Right lobe of liver (tissue), 6 donors: ENCODE data around the gene SPATS2. TPM values are rescaled to one million over a fixed set of nuclear protein-coding genes. Genes with fewer than 3 reads are reported as not detected.

Source experiments
- ATAC-seq, 4 donors: fragments of 200-7000 bp; cut with Tn5 transposase; one replicate each; pipeline ENCODE4 v1.9.1; 2020; ENCODE audit warnings: mild to moderate bottlenecking in 4 of 4, moderate library complexity in 4 of 4
- DNase-seq, 3 donors: peaks; one replicate each; pipeline ENCODE4 v3.0.0-alpha.2; 2020
- H3K27ac ChIP-seq, 3 donors: fragments of 200-600 bp; one replicate each; pipeline ENCODE4 v1.8.0; 2022
- H3K27me3 ChIP-seq, 2 donors: fragments of 200-600 bp; one replicate each; pipeline ENCODE4 v1.8.0; 2022
- H3K36me3 ChIP-seq, 4 donors: fragments of 200-600 bp; sonication (generic) in 1 of 4; one replicate each; pipeline versions ENCODE4 v1.5.1 to v1.8.0; 2017 to 2022; ENCODE audit warnings: control low read depth in 1 of 4
- H3K4me1 ChIP-seq, 4 donors: fragments of 200-600 bp; sonication (generic) in 1 of 4; one replicate each; pipeline versions ENCODE4 v1.5.1 to v1.8.0; 2017 to 2022; ENCODE audit warnings: control low read depth in 1 of 4
- H3K4me3 ChIP-seq, 3 donors: fragments of 200-600 bp; one replicate each; pipeline ENCODE4 v1.8.0; 2022
- H3K9me3 ChIP-seq, 4 donors: fragments of 200-600 bp; sonication (generic) in 1 of 4; one replicate each; pipeline versions ENCODE4 v1.5.1 to v1.8.0; 2017 to 2022; ENCODE audit warnings: control low read depth in 1 of 4
- POLR2A ChIP-seq: fragments of 450-650 bp; IDR thresholded peaks from one replicate; pipeline ENCODE4 v1.6.1; 2017; ENCODE audit warnings: antibody characterized with exemption, mild to moderate bottlenecking
- WGBS: methylation state at CpG from one replicate; pipeline ENCODE4 v1.1.6; 2018; ENCODE audit warnings: low coverage, low lambda C conversion rate; ENCODE audit not compliant: insufficient coverage; ENCODE audit errors: missing lambda C conversion rate; 5-methylcytosine and 5-hydroxymethylcytosine counted together
- intact Hi-C, 2 donors: fragments of 100-400 bp; cut with DNase I; formaldehyde crosslinking; loops; one replicate each; pipeline versions ENCODE4 v1.11.2 to v1.14.1; 2022
- total RNA-seq, 6 experiments: library from RNA; depleted of rRNA in 2 of 6; stranded (reverse); fragments of >200 nt in 2 of 6; fragmentation: NEBNext Ultra II Directional in 3 of 6; extraction: Animal tissue kit (Norgen Biotek cat#: 25700) in 3 of 6; gene quantifications; one replicate each; pipeline versions ENCODE4 v1.1.0 to v1.2.4, GENCODE V29; 2016 to 2023
- TF ChIP-seq, protein P1 (sequence below), 4 donors: fragments of 200-600 bp in 3 of 4; fragments of 450-650 bp in 1 of 4; IDR thresholded peaks; one replicate each; pipeline versions ENCODE4 v1.5.1 to v1.8.0; 2016 to 2022; ENCODE audit warnings: antibody characterized with exemption in 4 of 4, mild to moderate bottlenecking in 2 of 4
- donor health status: DM: no; HTN: yes; CAD: no.
- donor health status: DM: no; HTN: no; CAD: no.
- donor health status: DM: no; HTN: no; CAD: no.
- donor health status: DM: no; HTN: yes; CAD: no.
- donor health status: DM: no; HTN: yes; CAD: no.

SPATS2 gene
- total RNA-seq, 6 experiments from 2014 or later = 3.2 to 6.1 (median 4.4) TPM

GRCh38 chr12:49323524-49324097 lies 43.7 kb upstream of the SPATS2 start:
- intact Hi-C loops = no loop called here
- ATAC-seq (no peak), DNase-seq (no peak)
- Histone ChIP-seq H3K27me3 (no peaks in the 10 kb centered on the region), H3K4me3 (peak overlapping the region; percentile 62 to 80 (median 70)), H3K4me1 (peaks cover 0 to 4% (median 0%) of the 10 kb centered on the region in 4 donors), H3K27ac (no peak overlapping the region), H3K9me3 (no peaks in the 10 kb centered on the region), H3K36me3 (no peaks in the 10 kb centered on the region)
- TF ChIP-seq, protein P1, sequence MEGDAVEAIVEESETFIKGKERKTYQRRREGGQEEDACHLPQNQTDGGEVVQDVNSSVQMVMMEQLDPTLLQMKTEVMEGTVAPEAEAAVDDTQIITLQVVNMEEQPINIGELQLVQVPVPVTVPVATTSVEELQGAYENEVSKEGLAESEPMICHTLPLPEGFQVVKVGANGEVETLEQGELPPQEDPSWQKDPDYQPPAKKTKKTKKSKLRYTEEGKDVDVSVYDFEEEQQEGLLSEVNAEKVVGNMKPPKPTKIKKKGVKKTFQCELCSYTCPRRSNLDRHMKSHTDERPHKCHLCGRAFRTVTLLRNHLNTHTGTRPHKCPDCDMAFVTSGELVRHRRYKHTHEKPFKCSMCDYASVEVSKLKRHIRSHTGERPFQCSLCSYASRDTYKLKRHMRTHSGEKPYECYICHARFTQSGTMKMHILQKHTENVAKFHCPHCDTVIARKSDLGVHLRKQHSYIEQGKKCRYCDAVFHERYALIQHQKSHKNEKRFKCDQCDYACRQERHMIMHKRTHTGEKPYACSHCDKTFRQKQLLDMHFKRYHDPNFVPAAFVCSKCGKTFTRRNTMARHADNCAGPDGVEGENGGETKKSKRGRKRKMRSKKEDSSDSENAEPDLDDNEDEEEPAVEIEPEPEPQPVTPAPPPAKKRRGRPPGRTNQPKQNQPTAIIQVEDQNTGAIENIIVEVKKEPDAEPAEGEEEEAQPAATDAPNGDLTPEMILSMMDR (IDR thresholded peaks at IDR 0.05) = no peak
- no peak for TF ChIP-seq POLR2A
- WGBS = 19% methylated on average over 6 of the region's 19 CpGs

DNA sequence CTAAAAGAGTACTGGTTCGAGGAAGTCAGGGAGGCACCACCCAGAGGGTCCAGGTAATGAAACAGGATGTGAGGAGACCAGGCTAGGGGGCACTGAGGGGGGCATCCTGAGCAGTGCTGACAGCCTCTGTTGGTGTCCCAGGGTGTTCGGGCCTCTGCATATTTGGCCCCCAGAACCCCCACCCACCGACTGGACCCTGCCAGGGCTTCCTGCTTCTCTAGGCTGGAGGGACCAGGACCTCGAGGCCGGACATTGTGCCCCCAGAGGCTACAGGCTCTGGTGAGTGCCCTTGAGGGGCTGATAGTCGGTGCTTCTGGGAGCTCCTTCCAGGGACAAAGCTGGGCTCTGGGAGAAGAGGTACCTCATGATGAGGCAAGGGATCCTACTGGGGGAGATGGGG lies 41.7 kb upstream of the SPATS2 start:
- H3K4me3 ChIP-seq = no peak overlapping the region
- H3K36me3 ChIP-seq = no peaks in the 10 kb centered on the region
- peaks cover 0 to 4% (median 0%) of the 10 kb centered on the region in 4 donors for H3K4me1 ChIP-seq
- ATAC-seq (no peak), DNase-seq (no peak)
- no CpG with 5 or more reads among the region's 6 CpGs for WGBS
- H3K27me3 ChIP-seq = no peaks in the 10 kb centered on the region
- no peak overlapping the region for H3K27ac ChIP-seq
- intact Hi-C loops = no loop called here
- H3K9me3 ChIP-seq = no peaks in the 10 kb centered on the region
- TF ChIP-seq, protein P1 (IDR thresholded peaks at IDR 0.05) = no peak
- no peak for TF ChIP-seq POLR2A

- no peak for TF ChIP-seq POLR2A
- ATAC-seq (no peak), DNase-seq (no peak)
- Histone ChIP-seq H3K27me3 (no peaks in the 10 kb centered on the region), H3K4me1 (peaks cover 0 to 1% (median 0%) of the 10 kb centered on the region in 4 donors), H3K4me3 (no peak overlapping the region), H3K36me3 (no peaks in the 10 kb centered on the region), H3K27ac (no peak overlapping the region), H3K9me3 (no peaks in the 10 kb centered on the region)
- intact Hi-C loops = no loop called here
Measured at GRCh38 chr12:49327368-49327767, 39.9 kb upstream of the SPATS2 start.

DNA sequence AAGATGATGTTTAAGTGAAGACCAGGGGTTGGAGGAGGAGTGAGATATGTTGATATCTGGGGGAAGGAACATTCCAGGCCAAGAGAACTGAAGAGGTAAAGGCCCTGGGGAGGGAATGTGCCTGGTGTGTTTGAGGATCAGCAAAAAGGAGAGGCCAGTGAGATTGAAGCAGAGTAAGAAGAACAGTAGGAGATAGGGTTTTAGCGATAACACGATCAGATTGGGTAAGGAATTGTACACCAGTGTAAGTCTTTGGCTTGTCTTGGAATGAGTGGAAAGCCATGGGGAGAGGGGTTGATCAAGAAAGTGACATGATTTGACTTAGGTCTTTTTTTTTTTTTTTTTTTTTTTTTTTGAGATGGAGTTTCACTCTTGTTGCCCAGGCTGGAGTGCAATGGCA lies 39.4 kb upstream of the SPATS2 start:
- Histone ChIP-seq H3K9me3 (no peaks in the 10 kb centered on the region), H3K4me1 (no peaks in the 10 kb centered on the region), H3K36me3 (no peaks in the 10 kb centered on the region), H3K27me3 (no peaks in the 10 kb centered on the region), H3K27ac (no peak overlapping the region), H3K4me3 (no peak overlapping the region)
- ATAC-seq (no peak), DNase-seq (no peak)
- WGBS = 92% methylated on average over 2 of the region's 2 CpGs
- intact Hi-C loops = no loop called here
- TF ChIP-seq POLR2A = no peak
- TF ChIP-seq, protein P1 (IDR thresholded peaks at IDR 0.05) = no peak

DNA sequence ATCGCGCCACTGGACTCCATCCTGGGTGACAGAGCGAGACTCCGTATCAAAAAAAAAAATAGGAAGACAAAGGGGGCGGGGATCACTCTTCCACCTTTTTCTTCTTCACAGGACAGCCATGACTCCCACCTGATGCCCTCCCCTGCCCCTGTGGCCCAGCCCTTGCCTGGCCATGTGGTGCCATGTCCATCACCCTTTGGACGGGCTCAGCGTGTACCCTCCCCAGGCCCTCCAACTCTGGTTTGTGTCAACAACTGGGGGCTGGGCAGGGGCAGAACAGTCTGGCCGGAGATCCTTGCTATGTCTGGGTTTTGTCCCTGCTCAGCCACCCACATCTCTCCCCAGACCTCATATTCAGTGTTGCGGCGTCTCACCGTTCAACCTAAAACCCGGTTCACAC lies 38.4 kb upstream of the SPATS2 start:
- ATAC-seq = no peak
- peaks cover 0 to 4% of the 10 kb centered on the region in 2 donors for H3K27me3 ChIP-seq

More for the DNA sequence above, 38.4 kb upstream of the SPATS2 start:
- intact Hi-C loops = no loop called here
- Histone ChIP-seq H3K4me3 (no peak overlapping the region), H3K4me1 (no peaks in the 10 kb centered on the region), H3K9me3 (no peaks in the 10 kb centered on the region), H3K27ac (no peak overlapping the region), H3K36me3 (no peaks in the 10 kb centered on the region)
- no peak for DNase-seq
- 100% methylated on average over 3 of the region's 12 CpGs for WGBS
- TF ChIP-seq POLR2A = no peak
- TF ChIP-seq, protein P1 (IDR thresholded peaks at IDR 0.05) = no peak
